GM19193 (cell line): Measurements from ENCODE around the gene OPCML.

ENCODE experiments used
- POLR2A ChIP-seq: IDR thresholded peaks from 4 replicates; pipeline ENCODE4 v1.6.1; 2011; ENCODE audit not compliant: insufficient read depth, insufficient read length; ENCODE audit errors: extremely low read depth

Gene OPCML

GRCh38 chr11:133339495-133340140 is 192.7 kb downstream of the OPCML start:
- no peak for TF ChIP-seq POLR2A

- no peak for TF ChIP-seq POLR2A
Observed at GRCh38 chr11:133338588-133338987, 193.7 kb downstream of the OPCML start.

GRCh38 chr11:133337951-133338418 is 194.3 kb downstream of the OPCML start:
- no peak for TF ChIP-seq POLR2A

GRCh38 chr11:133337193-133337592 is 195.1 kb downstream of the OPCML start:
- no peak for TF ChIP-seq POLR2A

- no peak for TF ChIP-seq POLR2A
Observed at GRCh38 chr11:133331031-133331430, 201.3 kb downstream of the OPCML start.

DNA sequence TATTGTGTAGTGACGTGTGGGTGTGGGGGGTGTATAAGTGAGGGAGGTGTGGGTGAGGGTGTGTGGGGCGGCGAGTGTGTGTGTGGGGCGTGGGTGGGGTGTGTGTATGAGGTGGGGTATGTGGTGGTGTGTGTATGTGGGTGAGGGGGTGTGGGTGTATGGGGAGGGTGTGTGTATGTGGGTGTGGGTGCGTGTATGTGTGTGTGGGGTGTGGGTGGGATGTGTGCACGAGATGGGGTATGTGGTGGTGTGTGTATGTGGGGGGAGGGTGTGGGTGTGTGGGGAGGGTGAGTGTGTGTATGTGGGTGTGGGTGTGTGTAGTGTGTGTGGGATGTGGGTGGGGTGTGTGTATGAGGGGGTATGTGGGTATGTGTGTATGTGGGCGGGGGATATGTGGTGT is 205.5 kb downstream of the OPCML start:
- no peak for TF ChIP-seq POLR2A

DNA sequence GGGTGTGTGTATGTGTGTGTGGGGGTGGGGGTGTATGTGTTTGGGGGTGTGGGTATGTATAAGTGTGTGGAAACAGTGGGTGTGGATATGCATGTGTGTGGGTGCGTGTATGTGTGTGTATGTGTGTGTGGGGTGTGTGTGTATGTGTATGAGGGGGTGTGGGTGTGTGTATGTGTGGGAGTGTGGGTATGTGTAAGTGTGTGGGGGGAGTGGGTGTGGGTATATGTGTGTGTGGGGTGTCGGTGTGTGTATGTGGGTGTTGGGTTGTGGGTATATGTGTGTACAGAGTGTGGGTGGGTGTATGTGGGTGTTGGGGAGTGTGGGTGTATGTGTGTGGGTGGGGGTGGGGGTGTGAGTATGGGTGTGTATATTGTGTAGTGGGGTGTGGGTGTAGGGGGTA is 206.0 kb downstream of the OPCML start:
- no peak for TF ChIP-seq POLR2A

DNA sequence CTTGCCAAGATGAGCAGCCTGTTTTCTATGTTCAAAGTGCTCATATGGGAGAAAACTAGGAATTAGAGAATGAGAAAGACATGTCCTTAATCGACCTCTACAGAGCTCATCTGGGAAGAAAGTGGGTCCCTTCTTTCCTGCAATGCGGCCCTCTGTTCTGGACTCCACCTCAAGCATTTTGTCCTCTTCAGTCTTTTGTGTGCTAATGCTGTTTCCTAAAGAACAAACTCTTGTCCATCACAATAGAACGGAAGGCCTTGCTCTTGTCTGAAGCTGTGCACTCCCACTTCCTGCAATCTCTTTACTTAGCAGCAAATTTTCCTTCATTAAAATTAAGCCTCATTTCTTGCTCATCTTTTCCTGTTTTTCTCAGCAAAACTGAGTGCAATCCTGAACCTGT is 206.6 kb downstream of the OPCML start:
- no peak for TF ChIP-seq POLR2A

DNA sequence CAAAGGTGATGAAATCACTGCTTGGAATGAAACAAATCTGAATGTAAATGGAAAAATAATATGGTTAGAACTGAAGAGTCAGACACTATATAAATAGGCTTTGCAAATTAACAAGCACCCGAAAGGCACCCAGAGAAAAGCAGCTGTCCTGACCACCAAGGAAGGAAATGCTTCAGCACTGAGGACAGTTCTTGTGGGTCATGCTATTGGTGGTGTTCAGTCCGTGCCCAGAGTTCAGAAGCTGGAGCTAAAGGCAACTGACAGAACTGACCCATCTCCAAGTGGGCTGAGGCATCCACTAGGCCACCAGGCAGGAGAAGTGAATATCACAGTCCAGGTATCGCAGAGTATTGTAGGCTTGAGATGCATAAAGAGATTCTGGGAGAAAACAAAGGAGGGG is 208.9 kb downstream of the OPCML start:
- no peak for TF ChIP-seq POLR2A

- TF ChIP-seq POLR2A = no peak
Observed at GRCh38 chr11:133318221-133318620, 214.1 kb downstream of the OPCML start.

DNA sequence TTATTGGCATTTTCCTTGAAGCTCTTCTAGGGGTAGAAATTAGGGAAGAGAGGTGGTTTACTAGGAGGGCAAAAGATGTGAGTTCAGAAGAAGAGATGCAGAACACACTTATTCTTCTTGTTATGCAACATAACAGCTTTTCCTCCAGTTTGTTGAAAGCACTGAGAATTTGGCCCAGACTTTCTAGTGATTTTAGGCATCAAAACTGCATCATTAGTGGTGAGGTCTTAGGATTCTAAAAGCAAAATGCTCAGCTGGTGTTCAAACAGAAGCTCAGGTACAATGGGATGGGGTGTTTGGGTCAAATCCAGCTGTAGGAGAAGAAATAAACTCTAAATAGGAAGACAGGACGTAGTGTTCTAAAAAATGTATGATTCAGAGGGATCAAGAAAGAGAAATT is 221.1 kb downstream of the OPCML start:
- TF ChIP-seq POLR2A = no peak

GRCh38 chr11:133306019-133306418 is 226.3 kb downstream of the OPCML start:
- no peak for TF ChIP-seq POLR2A

DNA sequence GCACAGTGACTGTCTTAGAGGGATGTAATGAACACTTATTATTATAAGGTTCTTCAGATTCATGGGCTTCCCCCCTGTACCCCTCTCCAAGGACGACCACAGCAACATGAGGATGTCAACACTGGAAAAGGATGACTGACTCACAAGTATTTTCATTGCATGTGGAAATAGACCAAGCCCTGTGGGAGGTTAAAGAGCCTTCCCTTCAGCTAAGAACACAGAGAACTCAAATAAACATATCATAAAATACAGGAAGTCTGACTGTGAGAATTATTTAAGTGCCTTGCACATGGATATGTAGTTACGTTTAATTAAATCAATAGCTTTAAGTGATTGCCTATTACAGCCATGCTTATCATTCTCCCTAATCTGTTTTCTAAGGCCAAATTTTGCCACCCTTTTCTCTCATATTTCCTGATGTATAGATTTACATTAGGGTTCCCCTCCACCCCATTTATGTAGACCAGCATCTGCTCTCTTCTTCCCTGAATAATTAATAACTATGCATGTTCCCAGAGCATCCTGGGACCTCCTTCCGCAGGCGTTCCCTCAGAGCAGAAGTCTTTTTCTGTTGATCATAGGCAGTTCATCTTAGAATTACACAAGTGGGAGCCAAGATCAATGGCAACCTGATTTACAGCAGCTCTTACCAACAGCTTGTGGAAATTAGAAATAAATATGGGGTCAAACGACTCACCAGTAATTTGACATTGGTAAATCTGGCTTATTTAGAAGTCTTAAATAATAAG is 226.9 kb downstream of the OPCML start:
- no peak for TF ChIP-seq POLR2A

GRCh38 chr11:133303262-133303661 is 229.0 kb downstream of the OPCML start:
- no peak for TF ChIP-seq POLR2A

GRCh38 chr11:133302056-133302455 is 230.2 kb downstream of the OPCML start:
- TF ChIP-seq POLR2A = no peak

- no peak for TF ChIP-seq POLR2A
Observed at GRCh38 chr11:133300666-133301065, 231.6 kb downstream of the OPCML start.
